ENCODE measurements around the gene NEURL1.

DNA sequence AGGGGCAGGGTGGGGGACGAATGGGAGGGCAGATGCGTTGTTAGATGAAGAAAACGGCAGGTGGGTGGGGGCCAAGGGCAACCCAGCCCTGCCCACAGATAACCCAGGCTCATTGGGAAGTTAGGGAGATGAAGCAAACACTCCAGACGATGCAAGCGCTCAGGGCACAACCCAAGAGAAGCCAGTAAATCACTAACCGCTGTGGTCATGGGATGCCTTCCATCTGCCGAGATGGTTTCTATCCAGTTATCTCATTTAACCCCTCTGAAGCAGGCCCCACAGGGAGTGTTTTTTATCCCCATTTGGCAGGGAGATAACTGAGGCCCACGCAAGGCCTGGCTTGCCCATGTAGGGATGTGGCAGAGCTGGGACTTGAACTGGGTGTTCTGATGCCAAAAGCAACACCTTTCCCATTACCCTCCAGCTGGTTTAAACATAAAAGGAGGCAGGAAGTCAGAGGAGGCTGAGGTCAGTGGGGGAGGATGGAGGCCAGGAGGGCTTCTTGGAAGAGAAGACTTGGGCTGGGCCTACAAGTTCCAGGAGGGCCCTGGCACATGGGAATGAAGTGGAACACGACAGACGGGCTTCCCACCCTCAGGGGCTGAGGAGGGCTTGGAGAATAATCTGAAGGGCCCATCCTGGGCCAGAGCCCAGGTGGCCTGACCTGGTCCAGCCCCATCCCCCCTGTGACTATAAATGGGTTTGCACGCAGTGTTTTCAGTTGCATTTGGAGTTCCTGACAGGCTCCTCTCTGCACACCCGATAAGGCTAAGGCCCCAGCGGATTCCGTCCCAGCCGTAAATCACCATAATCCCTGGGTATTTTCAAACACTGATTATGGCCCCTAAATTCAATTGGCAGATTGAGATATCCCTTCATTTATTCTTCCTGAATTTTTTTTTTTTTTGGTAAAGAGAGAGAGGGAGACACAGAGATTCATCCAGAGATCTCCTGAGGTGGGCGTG is 80.9 kb downstream of the NEURL1 start:
- TF ChIP-seq, protein P1, sequence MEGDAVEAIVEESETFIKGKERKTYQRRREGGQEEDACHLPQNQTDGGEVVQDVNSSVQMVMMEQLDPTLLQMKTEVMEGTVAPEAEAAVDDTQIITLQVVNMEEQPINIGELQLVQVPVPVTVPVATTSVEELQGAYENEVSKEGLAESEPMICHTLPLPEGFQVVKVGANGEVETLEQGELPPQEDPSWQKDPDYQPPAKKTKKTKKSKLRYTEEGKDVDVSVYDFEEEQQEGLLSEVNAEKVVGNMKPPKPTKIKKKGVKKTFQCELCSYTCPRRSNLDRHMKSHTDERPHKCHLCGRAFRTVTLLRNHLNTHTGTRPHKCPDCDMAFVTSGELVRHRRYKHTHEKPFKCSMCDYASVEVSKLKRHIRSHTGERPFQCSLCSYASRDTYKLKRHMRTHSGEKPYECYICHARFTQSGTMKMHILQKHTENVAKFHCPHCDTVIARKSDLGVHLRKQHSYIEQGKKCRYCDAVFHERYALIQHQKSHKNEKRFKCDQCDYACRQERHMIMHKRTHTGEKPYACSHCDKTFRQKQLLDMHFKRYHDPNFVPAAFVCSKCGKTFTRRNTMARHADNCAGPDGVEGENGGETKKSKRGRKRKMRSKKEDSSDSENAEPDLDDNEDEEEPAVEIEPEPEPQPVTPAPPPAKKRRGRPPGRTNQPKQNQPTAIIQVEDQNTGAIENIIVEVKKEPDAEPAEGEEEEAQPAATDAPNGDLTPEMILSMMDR (IDR thresholded peaks at IDR 0.05) = no peak
- no peak for TF ChIP-seq POLR2A (IDR thresholded peaks at IDR 0.05)

Measured in Peyer's patch (tissue), 4 donors.